Endothelial cell of umbilical vein (primary cell): Measurements from ENCODE around the gene STK40. TPM values are rescaled to one million over a fixed set of nuclear protein-coding genes. Genes with fewer than 3 reads are reported as not detected.

Experiments used
- BruUV-seq: library from RNA; stranded (reverse); fragments of 400-500 nt; replicated peaks from 2 replicates; lab custom pipeline; 2021; lab: Mats Ljungman, UMichigan
- CTCF ChIA-PET: fragments of 300-600, 350-600 bp; sonication (Branson Sonifier 250); formaldehyde crosslinking; loops from one replicate; lab custom pipeline; 2021; ENCODE audit warnings: antibody characterized with exemption, inconsistent platforms; lab: Charles Lee
- POLR2A ChIA-PET: fragments of 300-600, 350-600 bp; sonication (Branson Sonifier 250); formaldehyde crosslinking; loops from one replicate; lab custom pipeline; 2021; ENCODE audit warnings: antibody characterized with exemption, inconsistent platforms; lab: Charles Lee
- DNase-seq: peaks from one replicate; pipeline ENCODE4 v3.0.0-alpha.2; 2011; ENCODE audit warnings: low read depth, low spot score
- FAIRE-seq: peaks from 2 replicates; lab custom pipeline; 2011; peaks lifted over from hg19 to GRCh38; lab: Jason Lieb, UNC
- H2AFZ ChIP-seq: 2 replicates; pipeline ENCODE4 v1.6.0; 2012; ENCODE audit warnings: low read depth, low read length, control low read depth, inconsistent platforms
- H3K27ac ChIP-seq: 2 replicates; pipeline ENCODE4 v1.5.1; 2011; ENCODE audit warnings: low read depth, mild to moderate bottlenecking, control low read depth, low read length, moderate library complexity; ENCODE audit not compliant: insufficient read depth
- H3K27me3 ChIP-seq, 2 experiments: 2 replicates each; pipeline versions ENCODE4 v1.6.0 to v1.6.1; 2011; ENCODE audit warnings: low read length in 2 of 2, mixed read lengths in 1 of 2; ENCODE audit not compliant: control insufficient read depth in 2 of 2, insufficient read depth in 2 of 2
- H3K36me3 ChIP-seq, 2 experiments: 2 replicates in 1 of 2; 3 replicates in 1 of 2; pipeline ENCODE4 v1.5.1; 2011; ENCODE audit warnings: low read length in 2 of 2, mild to moderate bottlenecking in 1 of 2, moderate library complexity in 1 of 2; ENCODE audit not compliant: control insufficient read depth in 2 of 2, insufficient read depth in 2 of 2; ENCODE audit errors: extremely low read depth in 1 of 2
- H3K4me1 ChIP-seq: 3 replicates; pipeline ENCODE4 v1.5.1; 2011; ENCODE audit warnings: mild to moderate bottlenecking, low read length; ENCODE audit not compliant: control insufficient read depth, insufficient read depth; ENCODE audit errors: extremely low read depth
- H3K4me2 ChIP-seq: 2 replicates; pipeline ENCODE4 v1.6.1; 2011; ENCODE audit warnings: low read length, control low read depth, mixed read lengths; ENCODE audit not compliant: insufficient read depth
- H3K4me3 ChIP-seq, 3 experiments: fragments of 200-600 bp in 1 of 3; sonication (generic), shearing (Covaris generic) in 1 of 3; replicated peaks in 1 of 3; 2 replicates each; pipeline ENCODE4 v1.5.1; 2011 to 2016; ENCODE audit warnings: control low read depth in 3 of 3, low read length in 3 of 3, mild to moderate bottlenecking in 2 of 3, inconsistent platforms in 1 of 3, low read depth in 1 of 3, moderate library complexity in 1 of 3; ENCODE audit not compliant: insufficient read depth in 1 of 3
- H3K79me2 ChIP-seq: 2 replicates; pipeline ENCODE4 v1.6.0; 2012; ENCODE audit warnings: low read length, inconsistent platforms; ENCODE audit not compliant: control insufficient read depth, insufficient read depth
- H3K9ac ChIP-seq: replicated peaks from 2 replicates; pipeline ENCODE3; 2011; ENCODE audit warnings: low read length, control low read depth; ENCODE audit not compliant: insufficient read depth; ENCODE audit errors: extremely low read depth
- H3K9me1 ChIP-seq: replicated peaks from 3 replicates; pipeline ENCODE4 v1.6.0; 2011; ENCODE audit warnings: mild to moderate bottlenecking, low read length; ENCODE audit not compliant: control insufficient read depth, insufficient read depth; ENCODE audit errors: extremely low read depth
- H3K9me3 ChIP-seq: replicated peaks from 2 replicates; pipeline ENCODE4 v1.5.1; 2012; ENCODE audit warnings: low read length, inconsistent platforms; ENCODE audit not compliant: control insufficient read depth, insufficient read depth
- H4K20me1 ChIP-seq: replicated peaks from 2 replicates; pipeline ENCODE3; 2011; ENCODE audit warnings: mild to moderate bottlenecking, low read length; ENCODE audit not compliant: control insufficient read depth, insufficient read depth; ENCODE audit errors: extremely low read depth
- CTCF ChIP-seq, 2 donors: IDR thresholded peaks; 1 replicate in 1 of 2; 2 replicates in 1 of 2; pipeline ENCODE4 v1.5.1; 2011; ENCODE audit warnings: low read length in 2 of 2, mild to moderate bottlenecking in 2 of 2, moderate library complexity in 2 of 2, control low read depth in 1 of 2, inconsistent platforms in 1 of 2, low read depth in 1 of 2; ENCODE audit not compliant: insufficient read depth in 1 of 2; ENCODE audit errors: extremely low read depth in 1 of 2
- EZH2 ChIP-seq: IDR thresholded peaks from 2 replicates; pipeline ENCODE4 v1.6.1; 2012; ENCODE audit warnings: borderline replicate concordance, low read depth, mild to moderate bottlenecking, moderate library complexity, low read length, inconsistent platforms; ENCODE audit not compliant: severe bottlenecking
- FOS ChIP-seq: IDR thresholded peaks from 2 replicates; pipeline ENCODE4 v1.6.1; 2011; ENCODE audit warnings: mild to moderate bottlenecking, low read length, moderate library complexity, borderline replicate concordance; ENCODE audit not compliant: insufficient read depth
- GATA2 ChIP-seq: IDR thresholded peaks from 2 replicates; pipeline ENCODE4 v1.7.0; 2011; ENCODE audit warnings: low read depth, mild to moderate bottlenecking, moderate library complexity, mixed read lengths, low read length; ENCODE audit not compliant: insufficient read length, insufficient read depth
- JUN ChIP-seq: IDR thresholded peaks from 2 replicates; pipeline ENCODE4 v1.6.1; 2011; ENCODE audit warnings: borderline replicate concordance, low read depth; ENCODE audit not compliant: insufficient read length, insufficient read depth
- MYC ChIP-seq: IDR thresholded peaks from one replicate; pipeline ENCODE4 v1.6.1; 2011; ENCODE audit warnings: mild to moderate bottlenecking, low read depth, low read length
- POLR2A ChIP-seq: IDR thresholded peaks from 2 replicates; pipeline ENCODE4 v1.6.1; 2012; ENCODE audit warnings: low read depth, mild to moderate bottlenecking, control low read depth, low read length
- POLR2AphosphoS5 ChIP-seq: IDR thresholded peaks from 2 replicates; pipeline ENCODE4 v1.6.1; 2012; ENCODE audit warnings: low read depth, mild to moderate bottlenecking, control low read depth, low read length, moderate library complexity; ENCODE audit not compliant: insufficient read depth
- dilution Hi-C: fragments of 300-500 bp; cut with MboI; formaldehyde crosslinking; loops from one replicate; pipeline ENCODE4 v1.15.0; 2019; ENCODE audit warnings: low sequenced_read_pairs; ENCODE audit not compliant: extremely low pct_ligation_motif_present
- intact Hi-C: fragments of 100-400 bp; cut with micrococcal nuclease; formaldehyde crosslinking; loops from one replicate; pipeline ENCODE4 v1.10.0; 2022
- polyA plus RNA-seq, 4 experiments: library from polyadenylated mRNA; depleted of rRNA in 3 of 4; stranded (reverse) in 3 of 4; unstranded in 1 of 4; fragments of >200 nt; gene quantifications; 2 replicates each; pipeline versions ENCODE4 v1.2.1 to v1.2.3, GENCODE V29; 2011 to 2012; ENCODE audit warnings: missing spikeins in 1 of 4
- total RNA-seq: library from RNA; stranded (reverse); gene quantifications from 2 replicates; pipeline ENCODE4 v1.2.3, GENCODE V29; 2021
- TF ChIP-seq, protein P1 (sequence below): IDR thresholded peaks from 2 replicates; pipeline ENCODE4 v1.6.1; 2011; ENCODE audit not compliant: insufficient read depth, insufficient read length

The STK40 gene
- total and polyA plus RNA-seq, 2 donors (not counting 3 experiments of a cell fraction or from before 2014, with no cell fraction given) = 20.8 to 36.8 TPM

- Histone ChIP-seq H3K4me2 (peak within 1 kb of the TSS; percentile 79), H2AFZ (peak within 1 kb of the TSS; percentile 88), H3K9me1 (no peaks in the 10 kb centered on the region), H3K9me3 (no peaks in the 10 kb centered on the region), H3K9ac (peak within 1 kb of the TSS; percentile 17), H3K27me3 (no peaks in the 10 kb centered on the region), H3K4me3 (peak within 1 kb of the TSS; percentile 43 to 52 (median 52)), H3K36me3 (peaks cover 14 to 23% of the 10 kb centered on the region in 2 experiments), H3K4me1 (peaks cover 15% of the 10 kb centered on the region), H4K20me1 (no peaks in the 10 kb centered on the region), H3K27ac (peak within 1 kb of the TSS; percentile 16), H3K79me2 (peaks cover 6% of the 10 kb centered on the region)
- peak; percentile 20 for DNase-seq
- intact Hi-C loops (loop anchor here (1.0 to 2.0 kb wide), 2 partner anchors 17 to 114 kb away; partner anchors contain the start of gene EVA1B), dilution Hi-C loops (no loop called here)
- TF ChIP-seq JUN (no peak), POLR2AphosphoS5 (no peak), GATA2 (no peak), MYC (no peak), CTCF (IDR thresholded peaks at IDR 0.05; ENCODE audit: extremely low read depth in 1 of 2, insufficient read depth in 1 of 2, low read depth in 1 of 2, low read length in 2 of 2) (no peak), EZH2 (no peak), FOS (no peak), POLR2A (no peak)
- TF ChIP-seq, protein P1, sequence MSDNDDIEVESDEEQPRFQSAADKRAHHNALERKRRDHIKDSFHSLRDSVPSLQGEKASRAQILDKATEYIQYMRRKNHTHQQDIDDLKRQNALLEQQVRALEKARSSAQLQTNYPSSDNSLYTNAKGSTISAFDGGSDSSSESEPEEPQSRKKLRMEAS = no peak
- no TSS peak for BruUV-seq
- CTCF ChIA-PET = interaction anchor here (0.8 to 2.3 kb wide), 10 partner anchors 13 to 171 kb away, joined by 3 to 9 read pairs (median 6); no protein-coding TSS in a partner anchor
- POLR2A ChIA-PET = interaction anchor here (0.7 to 1.0 kb wide), 2 partner anchors 16 to 82 kb away, joined by 3 to 4 read pairs; no protein-coding TSS in a partner anchor
- FAIRE-seq = no peak
Observed at GRCh38 chr1:36306210-36306901, 79.4 kb downstream of the STK40 start, which contains the start of gene SH3D21. TSS of gene SH3D21 (plus strand) at chr1:36306368. CDS start at chr1:36306421, 53 bp downstream.
